Gastrocnemius medialis (tissue), 4 donors: ENCODE measurements around the gene SCNN1G.

Experiments
- CTCF ChIP-seq, 5 experiments: fragments of 450-650 bp in 3 of 5; fragments of 200-600 bp in 2 of 5; sonication (generic) in 2 of 5; IDR thresholded peaks in 4 of 5; conservative IDR thresholded peaks in 1 of 5; 1 replicate in 4 of 5; 2 replicates in 1 of 5; pipeline ENCODE4 v1.5.1; 2016 to 2019; ENCODE audit warnings: antibody characterized with exemption in 5 of 5, mild to moderate bottlenecking in 3 of 5, moderate library complexity in 3 of 5
- POLR2A ChIP-seq, 2 donors: fragments of 450-650 bp; IDR thresholded peaks; one replicate each; pipeline ENCODE4 v1.6.1; 2017; ENCODE audit warnings: antibody characterized with exemption in 2 of 2, mild to moderate bottlenecking in 2 of 2, moderate library complexity in 2 of 2

- no peak for TF ChIP-seq CTCF (IDR thresholded peaks at IDR 0.05 in 4 of 5, conservative IDR thresholded peaks at IDR 0.05 in 1 of 5)
- no peak for TF ChIP-seq POLR2A (IDR thresholded peaks at IDR 0.05)
These were observed 39.2 kb upstream of the SCNN1G start for GRCh38 chr16:23143391-23143790.
